Activated gamma-delta T cell treated with Interleukin-2 at 50 U/mL for 16 hours (primary cell): ENCODE data around the gene DCLK3.

Experiments
- DNase-seq: peaks from one replicate; pipeline ENCODE4 v3.0.0-alpha.2; 2020

Gene DCLK3

GRCh38 chr3:36707623-36708409 lies 56.5 kb downstream of the DCLK3 start:
- DNase-seq = no peak

GRCh38 chr3:36705015-36705414 lies 59.3 kb downstream of the DCLK3 start:
- DNase-seq = no peak

- DNase-seq = no peak
Observed at GRCh38 chr3:36704280-36704679, 60.1 kb downstream of the DCLK3 start.

- no peak for DNase-seq
Observed at GRCh38 chr3:36701249-36701572, 63.1 kb downstream of the DCLK3 start.

- DNase-seq = no peak
Observed at GRCh38 chr3:36700537-36701248, 63.7 kb downstream of the DCLK3 start.

GRCh38 chr3:36698314-36698713 lies 66.0 kb downstream of the DCLK3 start:
- DNase-seq = no peak

GRCh38 chr3:36697229-36698001 lies 66.9 kb downstream of the DCLK3 start:
- no peak for DNase-seq

GRCh38 chr3:36696799-36697198 lies 67.6 kb downstream of the DCLK3 start:
- no peak for DNase-seq

GRCh38 chr3:36695769-36696137 lies 68.6 kb downstream of the DCLK3 start:
- no peak for DNase-seq

- DNase-seq = no peak
Observed at GRCh38 chr3:36695113-36695768, 69.1 kb downstream of the DCLK3 start.

GRCh38 chr3:36693670-36694069 lies 70.7 kb downstream of the DCLK3 start:
- no peak for DNase-seq

- no peak for DNase-seq
Observed at GRCh38 chr3:36689560-36689959, 74.8 kb downstream of the DCLK3 start.

GRCh38 chr3:36688815-36689214 lies 75.5 kb downstream of the DCLK3 start:
- no peak for DNase-seq

- no peak for DNase-seq
Observed at GRCh38 chr3:36686516-36686915, 77.8 kb downstream of the DCLK3 start.

GRCh38 chr3:36681867-36682266 lies 82.5 kb downstream of the DCLK3 start:
- no peak for DNase-seq

GRCh38 chr3:36680952-36681351 lies 83.4 kb downstream of the DCLK3 start:
- DNase-seq = no peak

GRCh38 chr3:36679384-36680200 lies 84.8 kb downstream of the DCLK3 start:
- no peak for DNase-seq

- no peak for DNase-seq
Observed at GRCh38 chr3:36678216-36679013, 85.9 kb downstream of the DCLK3 start.

- DNase-seq = no peak
Observed at GRCh38 chr3:36677331-36678007, 86.9 kb downstream of the DCLK3 start.

GRCh38 chr3:36674816-36675215 lies 89.5 kb downstream of the DCLK3 start:
- no peak for DNase-seq

GRCh38 chr3:36669764-36670163 lies 94.6 kb downstream of the DCLK3 start:
- no peak for DNase-seq
